Uterus (tissue), 4 donors: Measurements from ENCODE around the gene TAF1. TPM values are rescaled to one million over a fixed set of nuclear protein-coding genes. Genes with fewer than 3 reads are reported as not detected.
"Not testable (repeated sequence)": the region's sequence is repeated elsewhere in the genome, so short reads cannot be mapped to it uniquely, and the experiment has no call there.

Source experiments
- DNase-seq, 2 donors: peaks; one replicate each; pipeline ENCODE4 v3.0.0-alpha.2; 2019 to 2020
- H3K27ac ChIP-seq, 2 donors: fragments of 200-600 bp; sonication (generic); 1 replicate in 1 of 2; 2 replicates in 1 of 2; pipeline ENCODE4 v1.5.1; 2016 to 2018
- H3K27me3 ChIP-seq, 2 donors: fragments of 200-600 bp; sonication (generic); one replicate each; pipeline ENCODE4 v1.5.1; 2018 to 2019; ENCODE audit warnings: control low read depth in 1 of 2
- H3K36me3 ChIP-seq, 2 donors: fragments of 200-600 bp; sonication (generic); one replicate each; pipeline ENCODE4 v1.5.1; 2019; ENCODE audit warnings: control low read depth in 1 of 2
- H3K4me1 ChIP-seq, 2 donors: fragments of 200-600 bp; sonication (generic); one replicate each; pipeline ENCODE4 v1.5.1; 2018 to 2019; ENCODE audit warnings: control low read depth in 1 of 2
- H3K4me3 ChIP-seq, 2 donors: fragments of 200-600 bp; sonication (generic); 1 replicate in 1 of 2; 2 replicates in 1 of 2; pipeline ENCODE4 v1.5.1; 2018 to 2019; ENCODE audit warnings: mild to moderate bottlenecking in 1 of 2
- H3K9me3 ChIP-seq, 2 donors: fragments of 200-600 bp; sonication (generic); one replicate each; pipeline ENCODE4 v1.5.1; 2019; ENCODE audit warnings: control low read depth in 1 of 2
- CTCF ChIP-seq, 4 experiments: fragments of 200-600 bp in 2 of 4; fragments of 450-650 bp in 2 of 4; sonication (generic) in 2 of 4; IDR thresholded peaks; one replicate each; pipeline ENCODE4 v1.5.1; 2016 to 2019; ENCODE audit warnings: antibody characterized with exemption in 4 of 4, mild to moderate bottlenecking in 2 of 4, moderate library complexity in 1 of 4
- POLR2A ChIP-seq, 2 donors: fragments of 450-650 bp; IDR thresholded peaks; one replicate each; pipeline ENCODE4 v1.6.1; 2016; ENCODE audit warnings: antibody characterized with exemption in 2 of 2, mild to moderate bottlenecking in 1 of 2, moderate library complexity in 1 of 2
- intact Hi-C: fragments of 100-400 bp; cut with DNase I; formaldehyde crosslinking; loops from one replicate; pipeline ENCODE4 v1.15.1; 2023; ENCODE audit warnings: low total_unique reads
- total RNA-seq, 4 donors: library from RNA; depleted of rRNA in 3 of 4; stranded (reverse); fragments of >200 nt in 3 of 4; gene quantifications; one replicate each; pipeline versions ENCODE4 v1.1.0 to v1.2.4, GENCODE V29; 2014 to 2023
- donor health status: DM: yes; HTN: yes; CAD: no.

Gene TAF1
- total RNA-seq, 4 donors from 2014 or later, result 66.5 to 171 (median 102) TPM

- Histone ChIP-seq H3K27ac (no peak overlapping the region), H3K4me1 (no peaks in the 10 kb centered on the region), H3K36me3 (no peaks in the 10 kb centered on the region), H3K4me3 (no peak overlapping the region), H3K9me3 (no peaks in the 10 kb centered on the region), H3K27me3 (no peaks in the 10 kb centered on the region)
- DNase-seq, result no peak
- intact Hi-C loops, result no loop called here
- TF ChIP-seq CTCF (IDR thresholded peaks at IDR 0.05), result no peak
- TF ChIP-seq POLR2A (IDR thresholded peaks at IDR 0.05), result no peak
These were observed 130.3 kb downstream of the TAF1 start for GRCh38 chrX:71496476-71496875.

DNA sequence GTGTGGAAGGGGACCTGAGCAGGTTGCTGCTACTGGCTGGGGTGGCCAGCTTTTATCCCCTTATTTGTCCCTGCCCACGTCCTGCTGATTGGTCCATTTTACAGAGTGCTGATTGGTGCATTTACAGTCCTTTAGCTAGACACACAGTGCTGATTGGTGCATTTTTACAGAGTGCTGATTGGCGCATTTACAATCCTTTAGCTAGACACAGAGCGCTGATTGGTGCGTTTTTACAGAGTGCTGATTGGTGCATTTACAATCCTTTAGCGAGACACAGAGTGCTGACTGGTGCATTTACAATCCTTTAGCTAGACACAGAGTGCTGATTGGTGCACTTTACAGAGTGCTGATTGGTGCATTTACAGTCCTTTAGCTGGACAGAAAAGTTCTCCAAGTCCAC lies 135.9 kb downstream of the TAF1 start:
- H3K36me3 ChIP-seq, H3K27me3 ChIP-seq, DNase-seq, H3K9me3 ChIP-seq, H3K27ac ChIP-seq, intact Hi-C loops, H3K4me3 ChIP-seq, H3K4me1 ChIP-seq: not testable (repeated sequence)

GRCh38 chrX:71504346-71504745 lies 138.2 kb downstream of the TAF1 start:
- Histone ChIP-seq H3K4me3 (no peak overlapping the region), H3K27me3 (no peaks in the 10 kb centered on the region), H3K9me3 (no peaks in the 10 kb centered on the region), H3K4me1 (no peaks in the 10 kb centered on the region), H3K36me3 (no peaks in the 10 kb centered on the region), H3K27ac (no peak overlapping the region)
- intact Hi-C loops, result no loop called here
- no peak for DNase-seq
- no peak for TF ChIP-seq CTCF (IDR thresholded peaks at IDR 0.05)
- TF ChIP-seq POLR2A (IDR thresholded peaks at IDR 0.05), result no peak

GRCh38 chrX:71509289-71509688 lies 143.1 kb downstream of the TAF1 start:
- Histone ChIP-seq H3K27me3 (no peaks in the 10 kb centered on the region), H3K9me3 (no peaks in the 10 kb centered on the region), H3K4me3 (no peak overlapping the region), H3K27ac (no peak overlapping the region), H3K36me3 (no peaks in the 10 kb centered on the region), H3K4me1 (no peaks in the 10 kb centered on the region)
- DNase-seq, result no peak
- intact Hi-C loops, result no loop called here
- no peak for TF ChIP-seq CTCF (IDR thresholded peaks at IDR 0.05)
- TF ChIP-seq POLR2A (IDR thresholded peaks at IDR 0.05), result no peak

- Histone ChIP-seq H3K4me1 (no peaks in the 10 kb centered on the region), H3K4me3 (no peak overlapping the region), H3K9me3 (no peaks in the 10 kb centered on the region), H3K27ac (no peak overlapping the region), H3K27me3 (no peaks in the 10 kb centered on the region), H3K36me3 (no peaks in the 10 kb centered on the region)
- intact Hi-C loops, result no loop called here
- no peak for DNase-seq
- TF ChIP-seq CTCF (IDR thresholded peaks at IDR 0.05) (no peak), POLR2A (IDR thresholded peaks at IDR 0.05) (no peak)
These were observed 144.0 kb downstream of the TAF1 start for GRCh38 chrX:71510161-71510560.

- intact Hi-C loops, H3K4me3 ChIP-seq, H3K36me3 ChIP-seq, H3K4me1 ChIP-seq, H3K27ac ChIP-seq, DNase-seq, H3K27me3 ChIP-seq, H3K9me3 ChIP-seq: not testable (repeated sequence)
These were observed 147.6 kb downstream of the TAF1 start for GRCh38 chrX:71513731-71514130.
